Activated naive CD8-positive, alpha-beta T cell treated with anti-CD3 and anti-CD28 coated beads, Interleukin-2, amount 10 ng/mL, durations not matched to agents 7 days and 5 days (primary cell): ENCODE results near the gene GPRIN3. TPM values are rescaled to one million over a fixed set of nuclear protein-coding genes. Genes with fewer than 3 reads are reported as not detected.
"Not testable (repeated sequence)": the region's sequence is repeated elsewhere in the genome, so short reads cannot be mapped to it uniquely, and the experiment has no call there.

ENCODE experiments used
- ATAC-seq: fragments of 150-1000 bp; cut with Tn5 transposase; one replicate; pipeline ENCODE4 v1.10.0; 2021; ENCODE audit warnings: low read depth, moderate library complexity
- POLR2A ChIA-PET: fragments of 350-600 bp; sonication (Branson Sonifier 250); formaldehyde crosslinking; loops from one replicate; lab custom pipeline; 2021; ENCODE audit warnings: antibody characterized with exemption; lab: Charles Lee
- DNase-seq: peaks from one replicate; pipeline ENCODE4 v3.0.0; 2021
- H3K27ac Mint-ChIP-seq: one replicate; pipeline ENCODE4 v1.8.0; 2022; ENCODE audit warnings: mild to moderate bottlenecking, mixed read lengths
- H3K27me3 Mint-ChIP-seq: one replicate; pipeline ENCODE4 v1.8.0; 2022; ENCODE audit warnings: mild to moderate bottlenecking, moderate library complexity, mixed read lengths
- H3K36me3 Mint-ChIP-seq: one replicate; pipeline ENCODE4 v1.8.0; 2021; ENCODE audit warnings: mild to moderate bottlenecking, mixed read lengths
- H3K4me1 Mint-ChIP-seq: one replicate; pipeline ENCODE4 v1.8.0; 2021; ENCODE audit warnings: mixed read lengths
- H3K4me3 Mint-ChIP-seq: one replicate; pipeline ENCODE4 v1.8.0; 2022; ENCODE audit warnings: mild to moderate bottlenecking, moderate library complexity, mixed read lengths
- H3K9me3 Mint-ChIP-seq: one replicate; pipeline ENCODE4 v1.8.0; 2021; ENCODE audit warnings: mixed read lengths
- total RNA-seq, 2 experiments: library from RNA; stranded (reverse); gene quantifications; one replicate each; pipeline ENCODE4 v1.2.3, GENCODE V29; 2021

Gene GPRIN3
- total RNA-seq, 2 experiments from 2014 or later = 23.9 to 25.5 TPM

- H3K36me3 Mint-ChIP-seq = peaks cover 28% of the 10 kb centered on the region
- POLR2A ChIA-PET = interaction anchor here (1.8 kb wide), 1 partner anchor 12 kb away, joined by 5 read pairs; no protein-coding TSS in a partner anchor
- H3K27me3 Mint-ChIP-seq = no peaks in the 10 kb centered on the region
- H3K4me1 Mint-ChIP-seq = peaks cover 41% of the 10 kb centered on the region
- no peak for DNase-seq
- no peak overlapping the region for H3K4me3 Mint-ChIP-seq
- H3K9me3 Mint-ChIP-seq = peaks cover 3% of the 10 kb centered on the region
- H3K27ac Mint-ChIP-seq = peak overlapping the region; percentile 18
- no peak for ATAC-seq
Observed at GRCh38 chr4:89259301-89260028, 48.1 kb downstream of the GPRIN3 start.

GRCh38 chr4:89258506-89258905, 49.1 kb downstream of the GPRIN3 start:
- Mint-ChIP-seq H3K9me3 (peaks cover 2% of the 10 kb centered on the region), H3K27me3 (no peaks in the 10 kb centered on the region), H3K27ac (no peak overlapping the region), H3K36me3 (peaks cover 25% of the 10 kb centered on the region), H3K4me3 (no peak overlapping the region), H3K4me1 (peaks cover 36% of the 10 kb centered on the region)
- POLR2A ChIA-PET = interaction anchor here (1.8 kb wide), 1 partner anchor 11 kb away, joined by 5 read pairs; no protein-coding TSS in a partner anchor
- DNase-seq (no peak), ATAC-seq (no peak)

GRCh38 chr4:89257376-89257775, 50.2 kb downstream of the GPRIN3 start:
- Mint-ChIP-seq H3K4me3 (no peak overlapping the region), H3K36me3 (peaks cover 22% of the 10 kb centered on the region), H3K9me3 (no peaks in the 10 kb centered on the region), H3K27ac (no peak overlapping the region), H3K4me1 (peaks cover 33% of the 10 kb centered on the region), H3K27me3 (no peaks in the 10 kb centered on the region)
- ATAC-seq (no peak), DNase-seq (no peak)
- POLR2A ChIA-PET = no interaction called here

GRCh38 chr4:89256203-89256800, 51.3 kb downstream of the GPRIN3 start:
- Mint-ChIP-seq H3K4me3 (no peak overlapping the region), H3K4me1 (peaks cover 36% of the 10 kb centered on the region), H3K27me3 (no peaks in the 10 kb centered on the region), H3K9me3 (no peaks in the 10 kb centered on the region), H3K36me3 (peaks cover 22% of the 10 kb centered on the region), H3K27ac (no peak overlapping the region)
- ATAC-seq (no peak), DNase-seq (no peak)
- POLR2A ChIA-PET = interaction anchor here (0.7 to 0.9 kb wide), 2 partner anchors 12 to 39 kb away, joined by 3 read pairs; no protein-coding TSS in a partner anchor

- DNase-seq (peak; percentile 36), ATAC-seq (peak; percentile 56)
- Mint-ChIP-seq H3K4me3 (no peak overlapping the region), H3K4me1 (peaks cover 29% of the 10 kb centered on the region), H3K27ac (no peak overlapping the region), H3K36me3 (peaks cover 20% of the 10 kb centered on the region), H3K27me3 (no peaks in the 10 kb centered on the region), H3K9me3 (no peaks in the 10 kb centered on the region)
- POLR2A ChIA-PET = interaction anchor here (1.2 kb wide), 1 partner anchor 39 kb away, joined by 3 read pairs; no protein-coding TSS in a partner anchor
Observed at GRCh38 chr4:89254847-89255246, 52.8 kb downstream of the GPRIN3 start.

- H3K36me3 Mint-ChIP-seq = peaks cover 25% of the 10 kb centered on the region
- POLR2A ChIA-PET = interaction anchor here (1.2 kb wide), 1 partner anchor 39 kb away, joined by 3 read pairs; no protein-coding TSS in a partner anchor
- ATAC-seq, H3K27me3 Mint-ChIP-seq, H3K4me3 Mint-ChIP-seq, DNase-seq, H3K27ac Mint-ChIP-seq, H3K9me3 Mint-ChIP-seq: not testable (repeated sequence)
- peaks cover 27% of the 10 kb centered on the region for H3K4me1 Mint-ChIP-seq
Observed at GRCh38 chr4:89254347-89254746, 53.3 kb downstream of the GPRIN3 start.

- H3K4me3 Mint-ChIP-seq = no peak overlapping the region
- no peaks in the 10 kb centered on the region for H3K27me3 Mint-ChIP-seq
- no peak overlapping the region for H3K27ac Mint-ChIP-seq
- peaks cover 27% of the 10 kb centered on the region for H3K4me1 Mint-ChIP-seq
- H3K36me3 Mint-ChIP-seq = peaks cover 28% of the 10 kb centered on the region
- DNase-seq (no peak), ATAC-seq (no peak)
- POLR2A ChIA-PET = no interaction called here
- no peaks in the 10 kb centered on the region for H3K9me3 Mint-ChIP-seq
Observed at GRCh38 chr4:89253935-89254334, 53.7 kb downstream of the GPRIN3 start.

- Mint-ChIP-seq H3K4me1 (peaks cover 22% of the 10 kb centered on the region), H3K36me3 (peaks cover 29% of the 10 kb centered on the region), H3K9me3 (no peaks in the 10 kb centered on the region), H3K4me3 (no peak overlapping the region), H3K27me3 (no peaks in the 10 kb centered on the region), H3K27ac (no peak overlapping the region)
- no peak for DNase-seq
- no peak for ATAC-seq
- POLR2A ChIA-PET = no interaction called here
Observed at GRCh38 chr4:89253311-89253710, 54.3 kb downstream of the GPRIN3 start.

- Mint-ChIP-seq H3K9me3 (no peaks in the 10 kb centered on the region), H3K4me1 (peaks cover 15% of the 10 kb centered on the region), H3K36me3 (peaks cover 43% of the 10 kb centered on the region), H3K27ac (no peak overlapping the region), H3K27me3 (no peaks in the 10 kb centered on the region), H3K4me3 (no peak overlapping the region)
- ATAC-seq (no peak), DNase-seq (no peak)
- POLR2A ChIA-PET = no interaction called here
Observed at GRCh38 chr4:89251396-89251795, 56.2 kb downstream of the GPRIN3 start.

GRCh38 chr4:89249716-89250361, 57.8 kb downstream of the GPRIN3 start:
- Mint-ChIP-seq H3K9me3 (no peaks in the 10 kb centered on the region), H3K4me3 (no peak overlapping the region), H3K27ac (no peak overlapping the region), H3K36me3 (peaks cover 50% of the 10 kb centered on the region), H3K4me1 (peaks cover 16% of the 10 kb centered on the region), H3K27me3 (no peaks in the 10 kb centered on the region)
- DNase-seq = no peak
- no peak for ATAC-seq
- POLR2A ChIA-PET = no interaction called here

GRCh38 chr4:89249313-89249712, 58.3 kb downstream of the GPRIN3 start:
- Mint-ChIP-seq H3K27me3 (no peaks in the 10 kb centered on the region), H3K4me1 (peaks cover 16% of the 10 kb centered on the region), H3K36me3 (peaks cover 49% of the 10 kb centered on the region), H3K9me3 (no peaks in the 10 kb centered on the region), H3K4me3 (no peak overlapping the region), H3K27ac (no peak overlapping the region)
- POLR2A ChIA-PET = no interaction called here
- DNase-seq (no peak), ATAC-seq (no peak)

GRCh38 chr4:89248879-89249281, 58.7 kb downstream of the GPRIN3 start:
- Mint-ChIP-seq H3K4me3 (no peak overlapping the region), H3K27ac (no peak overlapping the region), H3K36me3 (peaks cover 46% of the 10 kb centered on the region), H3K27me3 (no peaks in the 10 kb centered on the region), H3K9me3 (no peaks in the 10 kb centered on the region), H3K4me1 (peaks cover 18% of the 10 kb centered on the region)
- POLR2A ChIA-PET = no interaction called here
- ATAC-seq = no peak
- DNase-seq = no peak

GRCh38 chr4:89247951-89248350, 59.6 kb downstream of the GPRIN3 start:
- Mint-ChIP-seq H3K9me3 (no peaks in the 10 kb centered on the region), H3K36me3 (peaks cover 47% of the 10 kb centered on the region), H3K27me3 (no peaks in the 10 kb centered on the region), H3K4me1 (peaks cover 24% of the 10 kb centered on the region), H3K27ac (no peak overlapping the region), H3K4me3 (no peak overlapping the region)
- ATAC-seq = no peak
- POLR2A ChIA-PET = interaction anchor here (1.7 kb wide), 1 partner anchor 11 kb away, joined by 5 read pairs; no protein-coding TSS in a partner anchor
- DNase-seq = no peak
